GM12878 (cell line): ENCODE results near the gene PYGM. TPM values are rescaled to one million over a fixed set of nuclear protein-coding genes. Genes with fewer than 3 reads are reported as not detected.
A peak's percentile ranks its signal among the peaks of the same experiment; 100 is the strongest.

Experiments
- ATAC-seq: fragments of 200-7000 bp; cut with Tn5 transposase; 3 replicates; pipeline ENCODE4 v1.9.1; 2020; ENCODE audit warnings: mild to moderate bottlenecking, moderate library complexity
- BruUV-seq: library from RNA; stranded (reverse); fragments of 400-500 nt; replicated peaks from 2 replicates; lab custom pipeline; 2021; lab: Mats Ljungman, UMichigan
- CTCF ChIA-PET: fragments of 300-600 bp; sonication (Branson Sonifier 250); formaldehyde crosslinking; extraction: SDS; loops from one replicate; lab custom pipeline; 2021; ENCODE audit warnings: inconsistent platforms; lab: Yijun Ruan, JAX
- POLR2A ChIA-PET: fragments of 350-600 bp; formaldehyde crosslinking; extraction: SDS; loops from one replicate; lab custom pipeline; 2021; ENCODE audit warnings: inconsistent platforms; lab: Charles Lee
- RAD21 ChIA-PET: fragments of 300-600 bp; sonication (Branson Sonifier 250); formaldehyde crosslinking; loops from one replicate; lab custom pipeline; 2023; ENCODE audit warnings: antibody characterized with exemption; ENCODE audit not compliant: unreplicated experiment; lab: Charles Lee
- SMC1A ChIA-PET: fragments of 300-600 bp; sonication (Branson Sonifier 250); formaldehyde crosslinking; loops from one replicate; lab custom pipeline; 2023; ENCODE audit not compliant: unreplicated experiment, uncharacterized antibody; lab: Charles Lee
- DNase-seq: peaks from one replicate; pipeline ENCODE4 v3.0.0-alpha.2; 2011; ENCODE audit warnings: low read depth, low spot score
- FAIRE-seq: peaks from 3 replicates; lab custom pipeline; 2011; peaks lifted over from hg19 to GRCh38; lab: Jason Lieb, UNC
- H2AFZ ChIP-seq: 2 replicates; pipeline ENCODE4 v1.6.0; 2011; ENCODE audit warnings: low read depth, low read length, control low read depth; ENCODE audit not compliant: control insufficient read depth
- H3K27ac ChIP-seq: 2 replicates; pipeline ENCODE4 v1.5.1; 2011; ENCODE audit warnings: control low read depth; ENCODE audit not compliant: control insufficient read depth, insufficient read depth
- H3K27me3 ChIP-seq, 2 experiments: replicated peaks in 1 of 2; 2 replicates each; pipeline versions ENCODE4 v1.6.0 to v1.6.1; 2011; ENCODE audit warnings: low read length in 1 of 2; ENCODE audit not compliant: control insufficient read depth in 2 of 2, insufficient read depth in 2 of 2
- H3K36me3 ChIP-seq, 2 experiments: 2 replicates each; pipeline ENCODE4 v1.5.1; 2011; ENCODE audit warnings: low read length in 1 of 2; ENCODE audit not compliant: control insufficient read depth in 2 of 2, insufficient read depth in 2 of 2
- H3K4me1 ChIP-seq: 2 replicates; pipeline ENCODE4 v1.6.1; 2011; ENCODE audit warnings: mild to moderate bottlenecking, low read length, moderate library complexity, mixed read lengths; ENCODE audit not compliant: control insufficient read depth, insufficient read depth
- H3K4me2 ChIP-seq: 2 replicates; pipeline ENCODE4 v1.6.0; 2011; ENCODE audit warnings: control low read depth; ENCODE audit not compliant: control insufficient read depth, insufficient read depth
- H3K4me3 ChIP-seq: fragments of 200-600 bp; sonication (generic); 2 replicates; pipeline ENCODE4 v1.5.1; 2016
- H3K79me2 ChIP-seq: 2 replicates; pipeline ENCODE4 v1.6.0; 2011; ENCODE audit warnings: low read length; ENCODE audit not compliant: control insufficient read depth, insufficient read depth
- H3K9ac ChIP-seq: 2 replicates; pipeline ENCODE4 v1.8.0; 2011; ENCODE audit warnings: low read length, control low read depth, mixed read lengths; ENCODE audit not compliant: control insufficient read depth, insufficient read depth
- H3K9me3 ChIP-seq: replicated peaks from 3 replicates; pipeline ENCODE4 v1.5.1; 2011; ENCODE audit warnings: mild to moderate bottlenecking, low read length; ENCODE audit not compliant: control insufficient read depth, insufficient read depth
- H4K20me1 ChIP-seq: 2 replicates; pipeline ENCODE4 v1.6.0; 2011; ENCODE audit not compliant: control insufficient read depth, insufficient read depth
- BACH1 ChIP-seq: fragments of 450-650 bp; IDR thresholded peaks from 2 replicates; pipeline ENCODE4 v1.6.1; 2017; ENCODE audit warnings: mild to moderate bottlenecking, borderline replicate concordance
- ESRRA ChIP-seq: IDR thresholded peaks from 2 replicates; pipeline ENCODE4 v1.6.1; 2012; ENCODE audit warnings: mild to moderate bottlenecking, low read length, improper control_type of control experiment
- GATAD2B ChIP-seq: fragments of 450-650 bp; conservative IDR thresholded peaks from 2 replicates; pipeline ENCODE4 v1.6.1; 2017; ENCODE audit warnings: low read depth, mild to moderate bottlenecking, moderate library complexity
- IRF4 ChIP-seq: IDR thresholded peaks from 2 replicates; pipeline ENCODE4 v1.6.1; 2011; ENCODE audit warnings: low read depth, low read length
- MYC ChIP-seq: IDR thresholded peaks from 2 replicates; pipeline ENCODE4 v1.6.1; 2011; ENCODE audit warnings: mild to moderate bottlenecking, low read length, moderate library complexity, inconsistent platforms; ENCODE audit not compliant: insufficient read depth, insufficient replicate concordance, insufficient read length, severe bottlenecking
- NFYA ChIP-seq: IDR thresholded peaks from 2 replicates; pipeline ENCODE4 v1.6.1; 2011; ENCODE audit warnings: low read depth, mild to moderate bottlenecking, low read length, improper control_type of control experiment, borderline replicate concordance
- POLR2A ChIP-seq: IDR thresholded peaks from 2 replicates; pipeline ENCODE4 v1.6.1; 2011; ENCODE audit warnings: low read depth, mild to moderate bottlenecking, low read length
- POLR2AphosphoS2 ChIP-seq: IDR thresholded peaks from 2 replicates; pipeline ENCODE4 v1.6.1; 2011; ENCODE audit warnings: low read depth, mild to moderate bottlenecking, low read length, improper control_type of control experiment, moderate library complexity
- POLR2AphosphoS5 ChIP-seq: IDR thresholded peaks from 2 replicates; pipeline ENCODE4 v1.6.1; 2011; ENCODE audit warnings: mild to moderate bottlenecking, low read length, inconsistent platforms
- POU2F2 ChIP-seq: IDR thresholded peaks from 3 replicates; pipeline ENCODE4 v1.6.1; 2011; ENCODE audit warnings: low read depth, mild to moderate bottlenecking, low read length, borderline replicate concordance
- SMC3 ChIP-seq: IDR thresholded peaks from 2 replicates; pipeline ENCODE4 v1.6.1; 2011; ENCODE audit warnings: low read length, improper control_type of control experiment, borderline replicate concordance
- SUZ12 ChIP-seq: fragments of 200-600 bp; sonication (generic); IDR thresholded peaks from one replicate; pipeline ENCODE4 v1.6.1; 2018; ENCODE audit warnings: antibody characterized with exemption, mild to moderate bottlenecking; ENCODE audit not compliant: unreplicated experiment
- TAF1 ChIP-seq: IDR thresholded peaks from 2 replicates; pipeline ENCODE4 v1.6.1; 2011; ENCODE audit warnings: mild to moderate bottlenecking, low read depth, low read length, borderline replicate concordance
- YY1 ChIP-seq: IDR thresholded peaks from 2 replicates; pipeline ENCODE4 v1.6.1; 2011; ENCODE audit warnings: low read depth, mild to moderate bottlenecking, low read length
- ZBED1 ChIP-seq: IDR thresholded peaks from 2 replicates; pipeline ENCODE4 v1.6.1; 2016; ENCODE audit warnings: borderline replicate concordance
- ZNF622 ChIP-seq: fragments of 450-650 bp; IDR thresholded peaks from 2 replicates; pipeline ENCODE4 v1.6.1; 2017; ENCODE audit warnings: mild to moderate bottlenecking, inconsistent platforms
- WGBS: methylation state at CpG from one replicate; pipeline ENCODE4 v1.1.6; 2016; ENCODE audit warnings: low lambda C conversion rate; ENCODE audit not compliant: insufficient replicate concordance, insufficient coverage; ENCODE audit errors: missing lambda C conversion rate; 5-methylcytosine and 5-hydroxymethylcytosine counted together
- in situ Hi-C: fragments of 300-500 bp; cut with MboI; formaldehyde crosslinking; loops from 9 replicates; pipeline ENCODE4 v1.14.3; 2018; ENCODE audit warnings: mixed read lengths
- intact Hi-C: fragments of 100-400 bp; cut with micrococcal nuclease; formaldehyde crosslinking; loops from one replicate; pipeline ENCODE4 v1.14.2; 2022; ENCODE audit not compliant: unreplicated experiment
- polyA plus RNA-seq, 11 experiments: library from polyadenylated mRNA; depleted of rRNA in 4 of 11; unstranded in 6 of 11; stranded (reverse) in 5 of 11; fragments of >200 nt; fragmentation: Nextera tagmentation in 4 of 11; fragmentation: Illumina TruSeq in 1 of 11; extraction: Ambion mirVana in 4 of 11; extraction: Trizol in 1 of 11; gene quantifications; 1 replicate in 1 of 11; 2 replicates in 10 of 11; pipeline versions ENCODE4 v1.2.1 to v1.2.3, GENCODE V29; 2011 to 2016; ENCODE audit warnings: inconsistent platforms in 2 of 11, missing spikeins in 2 of 11, low read depth in 1 of 11
- total RNA-seq, 4 experiments: library from RNA; depleted of rRNA in 3 of 4; stranded (reverse); fragments of >200 nt in 3 of 4; fragmentation: Illumina TruSeq in 1 of 4; extraction: Trizol in 1 of 4; gene quantifications; 2 replicates each; pipeline versions ENCODE4 v1.2.1 to v1.2.3, GENCODE V29; 2013 to 2021
- TF ChIP-seq, protein P1 (sequence below): fragments of 150-350 bp; IDR thresholded peaks from 2 replicates; pipeline ENCODE4 v1.6.1; 2014; ENCODE audit warnings: mild to moderate bottlenecking, low read depth, low read length
- TF ChIP-seq, protein P2 (sequence below): fragments of 450-650 bp; IDR thresholded peaks from 2 replicates; pipeline ENCODE4 v1.6.1; 2018; ENCODE audit warnings: mild to moderate bottlenecking, low read depth, moderate library complexity; ENCODE audit not compliant: partially characterized antibody

PYGM gene
- total and polyA plus RNA-seq, 10 of the 15 experiments (the other 5 are each of a cell fraction or from before 2014, with no cell fraction given), result 0.04 to 3.7 (median 0.27) TPM; not detected in 1

DNA sequence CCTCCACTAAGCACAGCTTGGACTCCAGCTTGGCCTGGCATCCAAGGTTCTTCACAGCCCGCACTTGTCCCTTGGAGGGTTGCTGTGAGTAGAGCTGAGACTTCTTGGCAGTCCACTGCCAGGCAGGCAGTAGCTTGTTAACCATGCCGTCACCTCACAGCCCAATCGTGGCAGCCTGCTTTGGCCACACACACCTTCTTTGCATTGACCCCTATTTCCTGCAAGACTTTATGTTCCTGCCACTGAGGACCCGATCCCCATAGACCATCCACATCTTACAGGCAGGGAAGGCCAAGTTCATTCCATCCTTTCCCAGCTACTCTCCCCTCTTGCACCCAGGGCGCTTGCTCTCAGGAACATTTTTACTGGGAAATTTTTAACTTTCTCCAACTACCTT, 2.5 kb upstream of the PYGM start:
- DNase-seq, result no peak
- ChIA-PET POLR2A (interaction anchor here (1.0 kb wide), 1 partner anchor 9 kb away, joined by 3 read pairs; no protein-coding TSS in a partner anchor), CTCF (interaction anchor here (1.0 to 1.6 kb wide), 2 partner anchors 10 to 13 kb away, joined by 4 to 5 read pairs; no protein-coding TSS in a partner anchor), RAD21 (no interaction called here), SMC1A (interaction anchor here (1.6 to 2.9 kb wide), 3 partner anchors 10 to 18 kb away, joined by 3 to 18 read pairs (median 11); partner anchors contain the start of gene RASGRP2)
- in situ Hi-C loops (no loop called here), intact Hi-C loops (no loop called here)
- WGBS, result 45% methylated on average over 4 of the region's 5 CpGs
- Histone ChIP-seq H3K4me2 (no peak overlapping the region), H3K79me2 (no peaks in the 10 kb centered on the region; the same call in 1 of the 2 replicates), H3K36me3 (peaks cover 18 to 24% of the 10 kb centered on the region in 2 experiments), H2AFZ (no peak overlapping the region), H3K4me1 (peaks cover 17% of the 10 kb centered on the region), H3K9me3 (no peaks in the 10 kb centered on the region), H3K27ac (no peak overlapping the region), H3K4me3 (no peak overlapping the region), H4K20me1 (peaks cover 13% of the 10 kb centered on the region), H3K27me3 (no peaks in the 10 kb centered on the region), H3K9ac (no peak overlapping the region)
- BruUV-seq, result TSS peak; percentile 23
- TF ChIP-seq POLR2AphosphoS5, result peak; percentile 85
- no peak for TF ChIP-seq GATAD2B
- TF ChIP-seq ESRRA, result no peak
- no peak for TF ChIP-seq NFYA
- TF ChIP-seq, protein P1, sequence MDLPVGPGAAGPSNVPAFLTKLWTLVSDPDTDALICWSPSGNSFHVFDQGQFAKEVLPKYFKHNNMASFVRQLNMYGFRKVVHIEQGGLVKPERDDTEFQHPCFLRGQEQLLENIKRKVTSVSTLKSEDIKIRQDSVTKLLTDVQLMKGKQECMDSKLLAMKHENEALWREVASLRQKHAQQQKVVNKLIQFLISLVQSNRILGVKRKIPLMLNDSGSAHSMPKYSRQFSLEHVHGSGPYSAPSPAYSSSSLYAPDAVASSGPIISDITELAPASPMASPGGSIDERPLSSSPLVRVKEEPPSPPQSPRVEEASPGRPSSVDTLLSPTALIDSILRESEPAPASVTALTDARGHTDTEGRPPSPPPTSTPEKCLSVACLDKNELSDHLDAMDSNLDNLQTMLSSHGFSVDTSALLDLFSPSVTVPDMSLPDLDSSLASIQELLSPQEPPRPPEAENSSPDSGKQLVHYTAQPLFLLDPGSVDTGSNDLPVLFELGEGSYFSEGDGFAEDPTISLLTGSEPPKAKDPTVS, result no peak
- peak; percentile 82 for TF ChIP-seq POLR2A
- peak; percentile 19; the same call in 1 of the 2 replicates for TF ChIP-seq ZBED1
- no peak for TF ChIP-seq POLR2AphosphoS2
- no peak for TF ChIP-seq SMC3
- TF ChIP-seq, protein P2, sequence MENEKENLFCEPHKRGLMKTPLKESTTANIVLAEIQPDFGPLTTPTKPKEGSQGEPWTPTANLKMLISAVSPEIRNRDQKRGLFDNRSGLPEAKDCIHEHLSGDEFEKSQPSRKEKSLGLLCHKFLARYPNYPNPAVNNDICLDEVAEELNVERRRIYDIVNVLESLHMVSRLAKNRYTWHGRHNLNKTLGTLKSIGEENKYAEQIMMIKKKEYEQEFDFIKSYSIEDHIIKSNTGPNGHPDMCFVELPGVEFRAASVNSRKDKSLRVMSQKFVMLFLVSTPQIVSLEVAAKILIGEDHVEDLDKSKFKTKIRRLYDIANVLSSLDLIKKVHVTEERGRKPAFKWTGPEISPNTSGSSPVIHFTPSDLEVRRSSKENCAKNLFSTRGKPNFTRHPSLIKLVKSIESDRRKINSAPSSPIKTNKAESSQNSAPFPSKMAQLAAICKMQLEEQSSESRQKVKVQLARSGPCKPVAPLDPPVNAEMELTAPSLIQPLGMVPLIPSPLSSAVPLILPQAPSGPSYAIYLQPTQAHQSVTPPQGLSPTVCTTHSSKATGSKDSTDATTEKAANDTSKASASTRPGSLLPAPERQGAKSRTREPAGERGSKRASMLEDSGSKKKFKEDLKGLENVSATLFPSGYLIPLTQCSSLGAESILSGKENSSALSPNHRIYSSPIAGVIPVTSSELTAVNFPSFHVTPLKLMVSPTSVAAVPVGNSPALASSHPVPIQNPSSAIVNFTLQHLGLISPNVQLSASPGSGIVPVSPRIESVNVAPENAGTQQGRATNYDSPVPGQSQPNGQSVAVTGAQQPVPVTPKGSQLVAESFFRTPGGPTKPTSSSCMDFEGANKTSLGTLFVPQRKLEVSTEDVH, result no peak
- no peak for TF ChIP-seq ZNF622
- no peak for TF ChIP-seq IRF4
- no peak for TF ChIP-seq TAF1
- no peak for TF ChIP-seq MYC
- TF ChIP-seq BACH1, result no peak; the same call in 1 of the 2 replicates
- no peak for TF ChIP-seq YY1
- no peak for TF ChIP-seq SUZ12
- TF ChIP-seq POU2F2, result peak; percentile 51; the same call in 1 of the 3 replicates
- FAIRE-seq, result no peak
- peak; percentile 11 for ATAC-seq
